ENCODE results near the gene SRD5A2.
"Not testable (repeated sequence)": the region's sequence is repeated elsewhere in the genome, so short reads cannot be mapped to it uniquely, and the experiment has no call there.

The SRD5A2 gene

DNA sequence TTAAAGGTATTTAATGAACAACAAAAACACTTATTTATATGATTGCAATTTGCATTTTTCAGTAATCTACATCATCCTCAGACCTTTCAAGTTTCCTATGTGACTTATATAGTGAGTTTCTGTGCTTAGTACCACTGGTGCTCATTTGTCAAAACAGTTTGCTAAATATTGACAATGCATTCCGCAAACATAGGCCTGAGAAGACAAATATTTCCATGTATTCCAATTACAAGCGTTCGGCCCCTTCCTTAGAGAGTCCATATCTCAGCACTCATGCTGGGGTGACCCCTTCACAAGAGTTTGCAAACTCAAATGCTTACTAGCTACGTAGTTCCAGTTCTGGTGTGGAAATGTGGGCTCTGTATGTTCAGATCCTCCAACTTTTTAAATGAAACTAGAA lies 56.1 kb downstream of the SRD5A2 start:
- Mint-ChIP-seq H3K36me3 (ENCODE audit: low read depth) (no peaks in the 10 kb centered on the region), H3K27me3 (ENCODE audit: low read depth) (peaks cover 5% of the 10 kb centered on the region), H3K4me1 (ENCODE audit: low read depth) (no peaks in the 10 kb centered on the region), H3K27ac (no peak overlapping the region), H3K4me3 (no peak overlapping the region), H3K9me3 (no peaks in the 10 kb centered on the region)
- DNase-seq (ENCODE audit: low spot score) = no peak

GRCh38 chr2:31523871-31524492 lies 56.8 kb downstream of the SRD5A2 start:
- H3K9me3 Mint-ChIP-seq = no peaks in the 10 kb centered on the region
- DNase-seq (ENCODE audit: low spot score) = peak; percentile 10
- no peak overlapping the region for H3K4me3 Mint-ChIP-seq
- no peak overlapping the region for H3K27ac Mint-ChIP-seq
- no peaks in the 10 kb centered on the region for H3K4me1 Mint-ChIP-seq (ENCODE audit: low read depth)
- no peaks in the 10 kb centered on the region for H3K36me3 Mint-ChIP-seq (ENCODE audit: low read depth)
- H3K27me3 Mint-ChIP-seq (ENCODE audit: low read depth) = peaks cover 5% of the 10 kb centered on the region

DNA sequence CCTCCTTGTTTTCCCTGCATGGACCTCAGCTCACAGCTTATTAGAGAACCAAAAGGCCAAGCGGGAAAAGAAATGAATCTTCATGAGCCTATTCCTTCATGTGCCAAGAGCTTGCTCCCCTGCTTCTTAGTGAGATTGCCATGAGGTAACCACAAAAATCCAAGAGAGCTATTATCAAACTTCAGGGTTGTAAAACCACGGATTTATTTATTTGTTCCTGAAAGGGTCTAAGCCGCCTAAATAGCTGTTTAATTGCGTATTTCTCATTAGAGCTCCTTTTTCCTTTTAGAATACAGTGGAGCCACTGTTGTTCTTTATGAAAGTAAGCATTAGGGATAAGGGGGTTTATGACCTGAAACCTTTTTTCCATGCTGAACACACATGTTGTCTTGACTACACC lies 58.0 kb downstream of the SRD5A2 start:
- no peak overlapping the region for H3K4me3 Mint-ChIP-seq
- peaks cover 5% of the 10 kb centered on the region for H3K27me3 Mint-ChIP-seq (ENCODE audit: low read depth)
- H3K36me3 Mint-ChIP-seq (ENCODE audit: low read depth) = no peaks in the 10 kb centered on the region
- no peaks in the 10 kb centered on the region for H3K4me1 Mint-ChIP-seq (ENCODE audit: low read depth)
- no peak overlapping the region for H3K27ac Mint-ChIP-seq
- H3K9me3 Mint-ChIP-seq = no peaks in the 10 kb centered on the region
- no peak for DNase-seq (ENCODE audit: low spot score)

GRCh38 chr2:31517442-31518203 lies 63.1 kb downstream of the SRD5A2 start:
- Mint-ChIP-seq H3K27me3 (ENCODE audit: low read depth) (no peaks in the 10 kb centered on the region), H3K9me3 (no peaks in the 10 kb centered on the region), H3K4me1 (ENCODE audit: low read depth) (no peaks in the 10 kb centered on the region), H3K4me3 (no peak overlapping the region), H3K36me3 (ENCODE audit: low read depth) (no peaks in the 10 kb centered on the region), H3K27ac (no peak overlapping the region)
- DNase-seq (ENCODE audit: low spot score) = no peak

- Mint-ChIP-seq H3K36me3 (ENCODE audit: low read depth) (no peaks in the 10 kb centered on the region), H3K4me3 (no peak overlapping the region), H3K9me3 (no peaks in the 10 kb centered on the region), H3K27me3 (ENCODE audit: low read depth) (no peaks in the 10 kb centered on the region), H3K27ac (no peak overlapping the region), H3K4me1 (ENCODE audit: low read depth) (no peaks in the 10 kb centered on the region)
- DNase-seq (ENCODE audit: low spot score) = no peak
Observed at GRCh38 chr2:31515586-31515985, 65.2 kb downstream of the SRD5A2 start.

- no peaks in the 10 kb centered on the region for H3K9me3 Mint-ChIP-seq
- no peak for DNase-seq (ENCODE audit: low spot score)
- H3K27ac Mint-ChIP-seq = no peak overlapping the region
- H3K27me3 Mint-ChIP-seq (ENCODE audit: low read depth) = peaks cover 5% of the 10 kb centered on the region
- H3K36me3 Mint-ChIP-seq (ENCODE audit: low read depth) = no peaks in the 10 kb centered on the region
- H3K4me3 Mint-ChIP-seq = no peak overlapping the region
- H3K4me1 Mint-ChIP-seq (ENCODE audit: low read depth) = no peaks in the 10 kb centered on the region
Observed at GRCh38 chr2:31513553-31513952, 67.2 kb downstream of the SRD5A2 start.

- H3K27ac Mint-ChIP-seq = no peak overlapping the region
- H3K9me3 Mint-ChIP-seq = no peaks in the 10 kb centered on the region
- no peak for DNase-seq (ENCODE audit: low spot score)
- H3K27me3 Mint-ChIP-seq (ENCODE audit: low read depth) = peaks cover 6% of the 10 kb centered on the region
- H3K4me1 Mint-ChIP-seq (ENCODE audit: low read depth) = no peaks in the 10 kb centered on the region
- no peak overlapping the region for H3K4me3 Mint-ChIP-seq
- no peaks in the 10 kb centered on the region for H3K36me3 Mint-ChIP-seq (ENCODE audit: low read depth)
Observed at GRCh38 chr2:31511376-31511775, 69.4 kb downstream of the SRD5A2 start.

GRCh38 chr2:31505111-31505510 lies 75.6 kb downstream of the SRD5A2 start:
- H3K4me3 Mint-ChIP-seq = no peak overlapping the region
- H3K4me1 Mint-ChIP-seq (ENCODE audit: low read depth) = no peaks in the 10 kb centered on the region
- no peaks in the 10 kb centered on the region for H3K36me3 Mint-ChIP-seq (ENCODE audit: low read depth)
- no peak overlapping the region for H3K27ac Mint-ChIP-seq
- no peaks in the 10 kb centered on the region for H3K9me3 Mint-ChIP-seq
- peaks cover 9% of the 10 kb centered on the region for H3K27me3 Mint-ChIP-seq (ENCODE audit: low read depth)
- no peak for DNase-seq (ENCODE audit: low spot score)

DNA sequence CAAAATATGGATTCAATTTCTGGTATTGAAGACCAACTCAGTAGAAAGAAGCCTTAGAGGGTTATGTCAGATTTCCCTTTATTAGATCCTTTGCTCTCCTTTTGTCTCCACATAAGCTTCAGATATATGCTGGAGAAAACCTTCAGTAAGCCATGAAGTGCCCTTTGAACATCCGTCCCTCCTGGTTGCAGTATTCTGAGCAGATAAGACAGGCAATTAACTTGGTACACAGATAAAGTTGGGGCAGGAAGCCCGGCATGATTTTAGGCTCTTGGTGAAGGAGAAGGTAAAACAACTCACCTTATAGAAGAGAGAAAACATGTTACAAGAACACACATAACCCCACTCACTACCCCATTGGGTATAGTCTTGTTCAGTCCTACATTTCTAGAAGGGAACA lies 76.4 kb downstream of the SRD5A2 start:
- DNase-seq (ENCODE audit: low spot score) = no peak
- H3K27ac Mint-ChIP-seq = no peak overlapping the region
- peaks cover 8% of the 10 kb centered on the region for H3K27me3 Mint-ChIP-seq (ENCODE audit: low read depth)
- H3K9me3 Mint-ChIP-seq = no peaks in the 10 kb centered on the region
- no peaks in the 10 kb centered on the region for H3K4me1 Mint-ChIP-seq (ENCODE audit: low read depth)
- H3K36me3 Mint-ChIP-seq (ENCODE audit: low read depth) = no peaks in the 10 kb centered on the region
- no peak overlapping the region for H3K4me3 Mint-ChIP-seq

- H3K4me3 Mint-ChIP-seq = peak overlapping the region; percentile 36
- not testable (repeated sequence) for H3K4me1 Mint-ChIP-seq (ENCODE audit: low read depth)
Observed at GRCh38 chr2:31496451-31496874, 84.3 kb downstream of the SRD5A2 start.

GRCh38 chr2:31489339-31489738 lies 91.4 kb downstream of the SRD5A2 start:
- not testable (repeated sequence) for H3K27ac Mint-ChIP-seq; H3K27me3 Mint-ChIP-seq (ENCODE audit: low read depth); H3K4me1 Mint-ChIP-seq (ENCODE audit: low read depth); DNase-seq (ENCODE audit: low spot score); H3K9me3 Mint-ChIP-seq; H3K36me3 Mint-ChIP-seq (ENCODE audit: low read depth); H3K4me3 Mint-ChIP-seq

More at GRCh38 chr2:31496451-31496874, 84.3 kb downstream of the SRD5A2 start:
- H3K27me3 Mint-ChIP-seq (ENCODE audit: low read depth); H3K9me3 Mint-ChIP-seq; H3K36me3 Mint-ChIP-seq (ENCODE audit: low read depth); H3K27ac Mint-ChIP-seq; DNase-seq (ENCODE audit: low spot score): not testable (repeated sequence)

- H3K27ac Mint-ChIP-seq = no peak overlapping the region
- H3K9me3 Mint-ChIP-seq = no peaks in the 10 kb centered on the region
- no peak overlapping the region for H3K4me3 Mint-ChIP-seq
- no peak for DNase-seq (ENCODE audit: low spot score)
- H3K27me3 Mint-ChIP-seq (ENCODE audit: low read depth) = no peaks in the 10 kb centered on the region
- no peaks in the 10 kb centered on the region for H3K4me1 Mint-ChIP-seq (ENCODE audit: low read depth)
- H3K36me3 Mint-ChIP-seq (ENCODE audit: low read depth) = no peaks in the 10 kb centered on the region
Observed at GRCh38 chr2:31483246-31483645, 97.5 kb downstream of the SRD5A2 start.

DNA sequence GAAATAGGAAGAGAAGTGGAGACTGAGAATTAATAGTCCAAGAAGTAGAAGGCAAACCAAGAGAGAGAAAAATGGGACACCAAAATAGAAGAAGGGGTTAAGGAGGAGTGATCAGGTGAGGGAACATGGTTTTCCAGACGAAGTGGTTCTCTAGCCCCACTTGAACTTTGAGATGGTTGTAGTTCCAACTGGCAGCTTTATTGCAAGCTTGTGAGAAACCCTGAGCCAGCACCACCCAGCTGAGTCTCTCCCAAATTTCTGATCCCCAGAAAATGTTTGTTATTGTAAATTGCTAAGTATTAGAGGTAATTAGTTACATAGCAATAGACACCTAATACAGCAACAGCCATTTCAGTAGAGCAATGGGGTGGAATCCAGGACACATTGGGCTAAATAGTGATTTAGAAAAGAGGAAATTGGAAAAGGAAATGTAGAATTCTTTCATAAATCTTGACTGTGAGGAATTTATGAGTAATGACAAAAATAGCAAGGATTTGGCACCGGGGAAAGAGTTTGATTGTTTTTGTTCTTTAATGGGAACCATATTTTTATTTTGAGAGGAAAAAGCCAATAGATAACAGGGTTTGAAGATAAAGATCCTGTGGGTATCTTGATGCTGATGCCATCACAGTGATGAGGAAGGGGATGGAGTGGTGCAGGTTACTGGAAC lies 104.1 kb downstream of the SRD5A2 start:
- Mint-ChIP-seq H3K27me3 (ENCODE audit: low read depth) (peaks cover 7% of the 10 kb centered on the region), H3K4me3 (no peak overlapping the region), H3K4me1 (ENCODE audit: low read depth) (no peaks in the 10 kb centered on the region), H3K9me3 (no peaks in the 10 kb centered on the region), H3K36me3 (ENCODE audit: low read depth) (no peaks in the 10 kb centered on the region), H3K27ac (no peak overlapping the region)
- no peak for DNase-seq (ENCODE audit: low spot score)

DNA sequence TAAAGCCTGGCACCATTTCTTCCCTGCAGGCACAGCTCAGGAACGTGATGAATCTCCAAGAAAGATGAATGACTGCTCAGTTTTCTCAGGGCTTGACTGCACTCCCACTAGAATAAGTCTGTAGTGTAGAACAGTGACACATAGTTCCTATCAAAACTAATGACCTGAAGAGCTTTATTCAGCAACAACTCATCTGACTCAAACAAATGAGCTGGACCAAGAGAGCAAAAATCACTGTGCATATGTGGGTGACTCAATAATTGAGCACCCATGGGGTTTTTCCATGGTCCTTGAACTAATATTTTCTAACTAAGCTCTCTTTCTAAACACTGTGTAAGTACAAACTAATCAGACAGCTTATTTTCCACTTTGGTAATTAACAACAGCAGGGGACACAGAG lies 105.0 kb downstream of the SRD5A2 start:
- Mint-ChIP-seq H3K4me3 (no peak overlapping the region), H3K36me3 (ENCODE audit: low read depth) (no peaks in the 10 kb centered on the region), H3K9me3 (no peaks in the 10 kb centered on the region), H3K27ac (no peak overlapping the region), H3K27me3 (ENCODE audit: low read depth) (peaks cover 7% of the 10 kb centered on the region), H3K4me1 (ENCODE audit: low read depth) (no peaks in the 10 kb centered on the region)
- DNase-seq (ENCODE audit: low spot score) = no peak

Data from T-helper 2 cell treated with Interferon-gamma antibody and Interleukin-4, amounts not matched to agents 5 μg/mL and 100 μg/mL, for 36 hours (primary cell).